Measurements from ENCODE around the gene TNIP2. TPM values are rescaled to one million over a fixed set of nuclear protein-coding genes. Genes with fewer than 3 reads are reported as not detected.
"Not testable (repeated sequence)": the region's sequence is repeated elsewhere in the genome, so short reads cannot be mapped to it uniquely, and the experiment has no call there.

The TNIP2 gene
- total RNA-seq, 1 donor, result 31.5 TPM

- TF ChIP-seq CTCF (IDR thresholded peaks at IDR 0.05; ENCODE audit: insufficient read depth, low read length), result no peak
- DNase-seq (ENCODE audit: low read depth), result no peak
- no peak overlapping the region for H3K4me3 ChIP-seq (ENCODE audit: low read depth, low read length)
These were observed 29.5 kb upstream of the TNIP2 start for GRCh38 chr4:2785613-2786012.

GRCh38 chr4:2783790-2784189 lies 27.7 kb upstream of the TNIP2 start:
- DNase-seq (ENCODE audit: low read depth), result peak; percentile 27
- TF ChIP-seq CTCF (IDR thresholded peaks at IDR 0.05; ENCODE audit: insufficient read depth, low read length), result no peak
- no peak overlapping the region for H3K4me3 ChIP-seq (ENCODE audit: low read depth, low read length)

DNA sequence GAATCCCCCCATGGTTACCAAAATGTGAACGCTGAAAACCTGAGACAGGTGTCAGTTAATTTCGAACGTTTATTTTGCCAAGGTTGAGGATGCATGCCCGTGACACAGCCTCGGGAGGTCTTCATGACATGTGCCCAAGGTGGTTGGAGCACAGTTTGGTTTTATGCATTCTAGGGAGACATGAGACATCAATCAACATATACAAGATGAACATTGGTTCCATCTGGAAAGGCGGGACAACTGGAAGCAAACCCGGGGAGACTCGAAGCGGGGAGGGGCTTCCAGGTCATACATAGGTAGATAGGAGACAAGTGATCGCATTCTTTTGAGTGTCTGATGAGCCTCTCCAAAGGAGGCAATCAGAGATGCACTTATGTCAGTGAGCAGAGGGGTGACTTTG lies 25.8 kb upstream of the TNIP2 start:
- no peak overlapping the region for H3K4me3 ChIP-seq (ENCODE audit: low read depth, low read length)
- no peak for DNase-seq (ENCODE audit: low read depth)
- TF ChIP-seq CTCF (IDR thresholded peaks at IDR 0.05; ENCODE audit: insufficient read depth, low read length), result no peak

GRCh38 chr4:2780643-2781042 lies 24.5 kb upstream of the TNIP2 start:
- not testable (repeated sequence) for H3K4me3 ChIP-seq (ENCODE audit: low read depth, low read length); DNase-seq (ENCODE audit: low read depth)

DNA sequence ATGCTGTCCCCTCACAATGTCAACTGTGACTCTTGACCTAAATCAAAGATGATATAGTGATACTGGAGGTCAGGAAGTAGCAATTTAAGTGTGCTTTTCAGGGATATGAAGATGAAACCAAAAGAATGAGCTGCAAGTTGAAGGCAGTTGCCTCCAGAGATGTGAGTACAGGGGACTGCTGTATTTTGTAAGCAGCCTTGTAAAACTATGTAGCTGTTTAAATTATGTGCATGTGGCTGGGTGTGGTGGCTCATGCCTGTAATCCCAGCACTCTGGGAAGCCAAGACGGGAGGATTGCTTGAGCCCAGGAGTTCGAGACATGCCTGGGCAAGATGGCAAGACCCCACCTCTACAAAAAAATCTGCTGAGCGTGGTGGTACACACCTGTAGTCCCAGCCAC lies 15.1 kb upstream of the TNIP2 start:
- H3K4me3 ChIP-seq (ENCODE audit: low read depth, low read length), result no peak overlapping the region
- no peak for DNase-seq (ENCODE audit: low read depth)
- no peak for TF ChIP-seq CTCF (IDR thresholded peaks at IDR 0.05; ENCODE audit: insufficient read depth, low read length)

GRCh38 chr4:2768921-2769336 lies 12.8 kb upstream of the TNIP2 start:
- DNase-seq (ENCODE audit: low read depth), result no peak
- no peak overlapping the region for H3K4me3 ChIP-seq (ENCODE audit: low read depth, low read length)

GRCh38 chr4:2768124-2768523 lies 12.0 kb upstream of the TNIP2 start:
- H3K4me3 ChIP-seq (ENCODE audit: low read depth, low read length), result no peak overlapping the region
- no peak for TF ChIP-seq CTCF (IDR thresholded peaks at IDR 0.05; ENCODE audit: insufficient read depth, low read length)
- DNase-seq (ENCODE audit: low read depth), result no peak

More at GRCh38 chr4:2768921-2769336, 12.8 kb upstream of the TNIP2 start:
- no peak for TF ChIP-seq CTCF (IDR thresholded peaks at IDR 0.05; ENCODE audit: insufficient read depth, low read length)

Data from fibroblast of the aortic adventitia (primary cell).